SK-N-MC (cell line): ENCODE data around the gene CRKL.

Experiments
- EZH2 ChIP-seq: fragments of 200-600 bp; sonication (generic); IDR thresholded peaks from one replicate; pipeline ENCODE4 v1.6.1; 2017; ENCODE audit warnings: antibody characterized with exemption
- POLR2AphosphoS5 ChIP-seq: IDR thresholded peaks from 2 replicates; pipeline ENCODE4 v1.6.1; 2012; ENCODE audit warnings: mild to moderate bottlenecking, low read depth, low read length, borderline replicate concordance

GRCh38 chr22:20940904-20941385, 23.7 kb downstream of the CRKL start:
- TF ChIP-seq POLR2AphosphoS5 = no peak
- no peak for TF ChIP-seq EZH2
